RKO (cell line): ENCODE results near the gene PPP1R1A.

Source experiments
- DNase-seq: peaks from one replicate; pipeline ENCODE4 v3.0.0-alpha.2; 2016; ENCODE audit warnings: low spot score

Gene PPP1R1A

DNA sequence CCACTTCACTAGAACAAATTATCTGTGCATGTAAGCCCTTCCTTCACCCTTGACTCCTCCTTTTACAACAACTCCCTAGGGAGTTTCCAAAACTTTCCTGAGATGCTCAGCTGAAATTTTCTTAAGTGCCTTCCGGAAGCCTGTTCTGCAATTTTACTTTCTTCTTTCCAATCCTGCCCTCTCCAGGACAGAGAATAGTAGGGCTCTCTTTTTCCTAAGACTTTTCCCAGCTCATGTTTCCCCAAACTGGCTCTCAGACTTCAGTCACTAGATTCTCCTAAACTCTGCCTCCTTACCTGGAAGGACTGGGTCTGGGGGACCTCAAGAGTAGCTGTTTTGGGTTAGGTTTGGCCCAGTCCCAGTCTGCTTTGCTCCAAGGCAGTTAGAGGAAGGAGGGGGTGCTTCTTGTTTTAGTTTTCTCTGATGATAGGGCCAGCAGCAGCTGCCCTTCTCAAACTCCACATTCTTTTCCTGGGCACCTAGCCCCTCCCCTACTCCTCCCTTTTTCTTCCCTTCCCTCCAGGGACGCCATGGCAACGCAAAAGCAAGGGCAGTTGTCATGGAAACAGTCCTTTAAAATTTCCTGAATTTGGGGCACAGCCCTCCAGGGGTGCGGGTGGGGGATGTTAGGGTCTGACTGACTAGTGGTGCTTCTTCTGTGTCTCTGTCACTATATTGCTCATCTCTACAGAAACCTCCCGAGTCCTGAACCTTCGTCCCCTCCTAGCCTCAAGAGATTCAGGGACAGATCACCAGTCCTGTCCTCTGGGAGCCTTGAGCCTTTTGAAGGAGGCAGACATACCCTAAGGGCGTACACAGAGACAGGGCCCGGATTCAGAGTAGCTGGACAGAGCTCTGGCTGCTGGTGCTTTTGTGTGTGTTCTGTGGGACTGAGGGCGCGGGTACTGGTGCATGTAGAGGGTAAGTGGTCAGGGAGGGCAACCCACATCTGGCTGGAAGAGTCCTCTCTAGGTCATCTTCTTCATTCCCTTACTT, 17.0 kb downstream of the PPP1R1A start:
- DNase-seq = no peak

- DNase-seq = no peak
Measured at GRCh38 chr12:54569995-54570528, 18.4 kb downstream of the PPP1R1A start.

GRCh38 chr12:54569072-54569471, 19.4 kb downstream of the PPP1R1A start:
- no peak for DNase-seq

- no peak for DNase-seq
Measured at GRCh38 chr12:54566792-54567191, 21.7 kb downstream of the PPP1R1A start.

- no peak for DNase-seq
Measured at GRCh38 chr12:54565986-54566544, 22.4 kb downstream of the PPP1R1A start.

- no peak for DNase-seq
Measured at GRCh38 chr12:54565310-54565985, 23.0 kb downstream of the PPP1R1A start.

DNA sequence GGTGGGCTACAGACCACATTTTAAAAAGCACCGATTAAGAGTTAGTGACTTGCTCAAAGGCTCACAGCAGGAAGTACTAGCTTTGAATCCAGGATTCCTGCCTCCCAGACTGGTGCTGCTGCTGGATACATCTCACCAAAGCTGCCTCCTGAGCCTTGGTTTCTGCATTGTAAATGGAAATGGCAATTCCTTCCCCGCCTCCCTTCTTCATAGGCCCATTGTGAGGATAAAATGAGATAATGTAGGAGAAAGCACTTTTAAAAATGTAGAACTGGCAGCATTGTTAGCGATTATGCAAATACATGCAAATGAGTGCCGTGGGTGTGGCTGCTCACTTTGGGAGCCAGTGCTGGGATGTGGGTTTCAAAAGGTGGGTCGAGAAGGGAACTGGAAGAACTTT, 23.7 kb downstream of the PPP1R1A start:
- no peak for DNase-seq

DNA sequence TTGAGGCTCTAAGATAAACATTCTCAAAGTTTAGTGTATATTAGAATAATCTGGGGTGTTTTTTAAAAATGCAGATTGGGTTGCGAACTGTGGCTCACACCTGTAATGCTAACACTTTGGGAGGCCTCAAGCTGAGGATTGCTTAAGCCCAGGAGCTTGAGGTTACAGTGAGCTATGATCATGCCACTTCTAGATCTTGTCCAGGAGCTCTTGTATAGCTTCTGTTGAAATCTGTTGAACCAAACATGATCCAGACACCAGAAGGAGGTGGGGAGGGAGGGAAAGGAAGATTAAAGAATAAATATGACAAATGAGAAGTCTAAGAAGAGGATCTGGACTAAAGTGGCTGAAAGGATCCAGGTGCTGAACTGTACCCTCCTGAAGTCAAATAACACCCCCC, 24.7 kb downstream of the PPP1R1A start:
- no peak for DNase-seq

GRCh38 chr12:54562750-54563356, 25.6 kb downstream of the PPP1R1A start:
- DNase-seq = no peak

DNA sequence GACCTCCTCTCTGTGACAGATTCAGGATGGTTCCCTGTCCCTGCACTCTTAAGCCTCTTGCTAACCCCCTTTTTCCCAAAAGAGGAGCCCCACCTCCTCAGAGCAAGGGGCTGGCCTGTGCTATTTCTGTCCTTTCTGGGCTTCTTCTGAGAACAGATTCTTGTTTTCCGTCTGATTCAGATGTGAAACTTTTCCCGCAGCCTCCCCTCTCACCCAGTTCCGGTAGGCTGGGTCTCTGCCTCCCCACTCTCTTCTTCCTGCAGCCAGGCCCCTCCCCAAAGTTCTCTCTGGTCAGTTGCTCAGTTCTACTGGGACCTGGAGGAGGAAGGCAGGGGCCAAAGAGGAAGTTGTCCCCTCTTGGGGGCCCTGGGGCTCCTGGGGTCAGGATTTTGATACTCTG, 27.3 kb downstream of the PPP1R1A start:
- DNase-seq = no peak

DNA sequence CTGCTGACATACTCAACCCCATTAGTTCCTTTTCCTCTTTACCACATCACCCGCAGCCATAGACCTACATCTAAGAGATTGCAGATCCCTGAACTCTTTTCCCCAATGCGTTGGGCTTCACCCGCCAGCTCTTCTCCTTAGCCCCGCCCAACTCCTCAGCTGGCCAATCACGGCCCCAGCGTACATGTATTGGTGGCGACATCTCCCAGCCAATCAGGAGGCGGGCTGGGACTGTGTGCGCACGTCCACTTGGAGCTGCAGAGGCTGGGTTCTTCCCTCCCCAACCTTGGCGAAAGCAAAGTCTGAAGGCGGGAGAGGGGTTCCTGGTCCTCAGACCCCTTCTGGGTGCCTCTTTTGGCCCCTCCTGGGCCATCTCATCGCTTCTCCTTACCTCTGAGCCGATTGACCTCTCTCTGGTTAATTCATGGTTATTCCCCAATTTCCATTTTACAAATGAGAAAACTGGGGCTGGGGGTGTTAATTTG, 28.0 kb downstream of the PPP1R1A start:
- DNase-seq = no peak

DNA sequence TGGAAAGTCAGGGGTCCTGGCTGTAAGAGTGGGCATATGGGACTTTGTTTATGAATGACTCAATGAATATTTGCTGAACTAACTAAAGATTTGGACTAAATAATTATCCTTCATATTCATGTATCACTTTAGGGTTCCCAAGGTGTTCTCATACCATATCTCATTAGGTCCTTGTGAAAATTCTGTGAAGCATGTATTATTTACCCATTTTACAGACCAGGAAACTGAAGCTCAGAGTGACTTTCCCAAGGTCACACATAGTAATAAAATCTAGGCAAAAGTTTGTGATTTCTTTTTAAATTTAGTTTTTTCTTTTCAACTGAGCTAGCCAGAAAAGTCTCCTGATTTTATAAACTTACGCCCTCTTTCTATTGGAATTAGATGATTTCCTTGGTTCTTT, 29.7 kb downstream of the PPP1R1A start:
- no peak for DNase-seq

DNA sequence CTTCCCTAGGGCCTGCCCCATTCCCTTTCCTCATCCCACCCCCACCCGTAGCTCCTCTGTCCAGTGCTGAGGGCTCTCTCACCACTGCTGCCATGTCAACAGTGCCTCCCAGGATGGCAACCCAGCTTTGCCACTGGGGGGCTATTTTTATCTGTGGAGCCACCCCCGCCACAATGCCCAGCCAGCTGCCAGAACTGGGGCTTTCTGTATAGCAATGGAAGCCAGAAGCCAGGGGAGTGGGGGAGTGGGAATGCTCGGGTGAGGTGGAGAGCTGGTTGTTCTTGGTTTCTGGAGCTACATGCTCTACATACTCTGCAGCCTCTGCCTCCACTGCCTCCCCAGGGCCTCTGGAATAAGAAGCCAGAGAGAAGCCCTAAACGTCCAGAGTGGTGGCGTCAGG, 30.1 kb downstream of the PPP1R1A start:
- no peak for DNase-seq

DNA sequence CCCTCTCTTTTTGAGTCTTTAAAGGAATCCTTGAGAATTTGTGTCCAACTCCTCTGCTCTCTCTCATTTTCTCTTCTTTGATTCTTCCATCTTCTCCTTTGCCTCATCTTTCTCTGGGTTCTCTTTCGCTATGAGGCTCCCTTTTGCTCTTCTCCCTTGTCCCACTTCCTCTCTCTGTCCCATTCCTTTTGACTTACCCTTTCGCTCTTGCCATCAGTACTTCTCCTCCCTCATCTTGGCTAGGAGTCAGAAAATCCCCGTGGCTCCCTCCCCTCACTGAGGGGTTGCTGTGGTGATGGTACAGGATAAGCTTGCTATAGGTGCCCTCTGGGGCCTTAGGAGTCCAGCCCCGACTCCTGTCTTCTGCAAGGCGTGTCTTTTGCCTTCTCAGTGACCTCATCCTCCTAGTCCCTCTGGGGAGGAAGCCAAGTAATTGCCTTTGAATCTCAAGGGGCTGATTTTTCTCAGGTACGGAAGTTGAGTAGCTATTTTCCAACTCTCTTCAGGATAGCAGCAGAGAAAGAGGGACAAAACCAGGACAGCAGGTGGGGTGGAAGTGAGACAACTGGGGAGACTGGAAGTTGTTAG, 32.7 kb downstream of the PPP1R1A start:
- DNase-seq = no peak

DNA sequence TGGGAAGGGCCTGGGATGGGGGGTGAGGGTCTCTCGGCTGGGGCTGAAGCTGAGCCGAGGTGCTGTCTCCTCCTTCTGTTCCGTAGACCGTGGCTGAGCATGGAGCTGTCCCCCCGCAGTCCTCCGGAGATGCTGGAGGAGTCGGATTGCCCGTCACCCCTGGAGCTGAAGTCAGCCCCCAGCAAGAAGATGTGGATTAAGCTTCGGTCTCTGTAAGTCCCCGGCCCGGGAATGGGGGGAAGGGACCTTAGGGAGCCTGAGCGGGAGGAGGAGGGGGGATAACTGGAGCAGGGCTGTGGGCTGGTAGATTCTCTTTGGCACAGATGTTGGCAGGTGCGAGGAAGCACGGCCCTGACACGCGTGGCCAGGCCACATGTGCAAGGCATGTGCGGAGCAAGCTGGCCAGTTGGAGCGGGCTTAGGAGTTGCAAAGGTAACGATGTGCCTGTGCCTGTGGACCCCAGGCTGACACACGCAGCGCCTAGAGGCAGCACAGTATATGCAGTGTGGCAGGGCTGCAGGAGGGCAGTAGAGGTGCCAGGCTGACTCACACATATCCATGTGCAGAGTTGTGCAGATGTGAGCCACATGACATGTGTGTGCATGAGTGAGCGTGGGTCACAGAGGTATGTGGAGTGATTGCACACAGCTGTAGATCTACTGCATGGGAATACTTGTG, 38.5 kb downstream of the PPP1R1A start:
- DNase-seq = peak; percentile 15

GRCh38 chr12:54546511-54546910, 41.9 kb downstream of the PPP1R1A start:
- DNase-seq = no peak

- no peak for DNase-seq
Measured at GRCh38 chr12:54544743-54545142, 43.7 kb downstream of the PPP1R1A start.

- no peak for DNase-seq
Measured at GRCh38 chr12:54543526-54543925, 44.9 kb downstream of the PPP1R1A start.

DNA sequence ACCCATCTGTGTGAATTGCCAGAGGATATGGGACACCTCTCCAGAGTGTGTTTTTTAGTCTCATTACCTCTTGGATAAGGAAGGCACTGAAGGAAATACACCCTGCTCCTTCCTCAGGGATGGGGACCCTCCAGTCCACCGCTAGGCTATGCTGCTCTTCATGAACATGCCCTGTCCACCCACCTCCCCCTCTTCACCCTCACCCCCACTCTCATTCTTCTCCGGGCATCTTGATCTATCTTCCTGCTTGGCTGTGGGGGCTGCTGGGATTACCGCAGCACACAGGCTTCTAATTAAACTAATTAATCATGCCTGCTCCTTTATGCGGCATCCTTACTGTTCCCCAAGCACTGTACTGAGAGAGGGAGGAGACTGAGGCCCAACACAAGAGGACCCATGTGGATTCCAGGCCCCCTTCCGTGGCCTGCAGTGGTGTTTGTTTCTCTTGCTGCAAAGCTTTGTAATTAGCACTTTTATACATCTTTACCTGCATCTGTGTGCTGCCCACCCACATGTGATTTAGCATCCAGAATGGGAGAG, 46.6 kb downstream of the PPP1R1A start:
- no peak for DNase-seq

DNA sequence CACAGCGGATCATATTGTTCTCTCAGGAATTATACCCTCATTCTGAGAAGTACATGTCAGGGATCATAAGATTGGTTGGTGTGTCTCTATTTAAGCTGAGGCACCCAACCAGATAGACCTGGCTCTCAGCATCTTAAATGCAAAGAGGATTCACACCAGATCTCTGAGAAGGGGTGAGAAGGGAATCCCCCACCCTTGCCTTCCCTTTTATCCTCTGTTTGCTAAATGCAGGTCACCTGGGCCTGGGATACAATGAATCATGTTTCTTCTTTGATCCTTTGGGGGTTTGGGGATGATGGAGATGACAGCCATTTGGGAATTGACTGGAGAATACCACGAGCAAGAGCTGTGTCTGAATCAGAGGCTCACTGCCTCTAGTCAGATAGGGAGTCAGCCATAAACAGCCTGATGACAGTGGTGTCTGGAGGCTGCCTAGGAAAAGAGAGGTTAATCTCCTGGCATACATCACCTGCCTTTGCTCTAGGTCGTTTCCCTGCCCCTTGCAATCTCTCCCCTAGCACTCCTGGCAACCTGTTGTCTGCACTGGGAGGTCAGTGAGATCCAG, 50.2 kb downstream of the PPP1R1A start:
- DNase-seq = no peak
